Measurements from ENCODE around the gene RNF182. TPM values are rescaled to one million over a fixed set of nuclear protein-coding genes. Genes with fewer than 3 reads are reported as not detected.

RNF182 gene
- total and polyA plus RNA-seq, 2 donors (not counting 3 experiments of a cell fraction or from before 2014, with no cell fraction given) = 0.43 to 0.93 TPM

- no peak overlapping the region for H2AFZ ChIP-seq (ENCODE audit: low read depth, low read length)
- H3K9me1 ChIP-seq (replicated peaks; ENCODE audit: control insufficient read depth, extremely low read depth, insufficient read depth, low read length) = no peaks in the 10 kb centered on the region
- ChIA-PET POLR2A (no interaction called here), CTCF (interaction anchor here (1.9 to 5.2 kb wide), 2 partner anchors 8 to 151 kb away, joined by 15 to 70 read pairs; partner anchors contain the start of gene RNF182)
- no peaks in the 10 kb centered on the region for H3K9me3 ChIP-seq (replicated peaks; ENCODE audit: control insufficient read depth, insufficient read depth, low read length)
- H3K27ac ChIP-seq (ENCODE audit: insufficient read depth, low read depth, low read length) = no peak overlapping the region
- no TSS peak for BruUV-seq (replicated peaks)
- no peaks in the 10 kb centered on the region for H3K79me2 ChIP-seq (ENCODE audit: control insufficient read depth, insufficient read depth, low read length)
- DNase-seq (ENCODE audit: low read depth, low spot score) (no peak), FAIRE-seq (no peak)
- TF ChIP-seq POLR2AphosphoS5 (IDR thresholded peaks at IDR 0.05; ENCODE audit: insufficient read depth, low read depth, low read length) = no peak
- no peak for TF ChIP-seq MYC (IDR thresholded peaks at IDR 0.05; ENCODE audit: low read depth, low read length)
- TF ChIP-seq POLR2A (IDR thresholded peaks at IDR 0.05; ENCODE audit: low read depth, low read length) = no peak
- no peak for TF ChIP-seq CTCF (IDR thresholded peaks at IDR 0.05; ENCODE audit: extremely low read depth in 1 of 2, insufficient read depth in 1 of 2, low read depth in 1 of 2, low read length in 2 of 2)
- TF ChIP-seq MAX (IDR thresholded peaks at IDR 0.05; ENCODE audit: insufficient read depth, insufficient read length) = no peak
- no peak for TF ChIP-seq FOS (IDR thresholded peaks at IDR 0.05; ENCODE audit: borderline replicate concordance, insufficient read depth, low read length)
- TF ChIP-seq GATA2 (IDR thresholded peaks at IDR 0.05; ENCODE audit: insufficient read depth, insufficient read length, low read depth, low read length) = no peak
- TF ChIP-seq JUN (IDR thresholded peaks at IDR 0.05; ENCODE audit: borderline replicate concordance, insufficient read depth, insufficient read length, low read depth) = no peak
- no peak for TF ChIP-seq EZH2 (IDR thresholded peaks at IDR 0.05; ENCODE audit: borderline replicate concordance, low read depth, low read length, severe bottlenecking)
- intact Hi-C loops (cut with micrococcal nuclease) (no loop called here), dilution Hi-C loops (cut with MboI; ENCODE audit: extremely low pct_ligation_motif_present, low sequenced_read_pairs) (no loop called here)
- peaks cover 6% of the 10 kb centered on the region for H3K4me1 ChIP-seq (ENCODE audit: control insufficient read depth, extremely low read depth, insufficient read depth, low read length)
- no peaks in the 10 kb centered on the region for H3K36me3 ChIP-seq (ENCODE audit: control insufficient read depth in 2 of 2, extremely low read depth in 1 of 2, insufficient read depth in 2 of 2, low read length in 2 of 2)
- no peak overlapping the region for H3K4me2 ChIP-seq (ENCODE audit: insufficient read depth, low read length)
- H3K9ac ChIP-seq (replicated peaks; ENCODE audit: extremely low read depth, insufficient read depth, low read length) = no peak overlapping the region
- H3K27me3 ChIP-seq (ENCODE audit: control insufficient read depth in 2 of 2, insufficient read depth in 2 of 2, low read length in 2 of 2) = peaks cover 8 to 9% of the 10 kb centered on the region in 2 experiments
- H4K20me1 ChIP-seq (replicated peaks; ENCODE audit: control insufficient read depth, extremely low read depth, insufficient read depth, low read length) = no peaks in the 10 kb centered on the region
- H3K4me3 ChIP-seq (replicated peaks in 1 of 3; ENCODE audit: insufficient read depth in 1 of 3, low read depth in 1 of 3, low read length in 3 of 3) = no peak overlapping the region
Observed at GRCh38 chr6:13915561-13916229, 9.1 kb upstream of the RNF182 start.

Data from endothelial cell of umbilical vein (primary cell).